DMS53 (cell line): Measurements from ENCODE around the gene CCL18.
"Not testable (repeated sequence)": the region's sequence is repeated elsewhere in the genome, so short reads cannot be mapped to it uniquely, and the experiment has no call there.

Experiments used
- DNase-seq: peaks from one replicate; lab custom pipeline; 2025; lab: John Stamatoyannopoulos, UW

CCL18 gene

GRCh38 chr17:36104246-36104645 lies 40.2 kb downstream of the CCL18 start:
- not testable (repeated sequence) for DNase-seq

GRCh38 chr17:36104701-36105181 lies 40.7 kb downstream of the CCL18 start:
- DNase-seq: no peak

GRCh38 chr17:36105781-36106492 lies 41.9 kb downstream of the CCL18 start:
- no peak for DNase-seq

- no peak for DNase-seq
Measured at GRCh38 chr17:36106493-36106835, 42.4 kb downstream of the CCL18 start.

GRCh38 chr17:36107660-36108059 lies 43.6 kb downstream of the CCL18 start:
- no peak for DNase-seq

GRCh38 chr17:36108265-36108664 lies 44.2 kb downstream of the CCL18 start:
- DNase-seq: not testable (repeated sequence)

GRCh38 chr17:36111068-36111490 lies 47.0 kb downstream of the CCL18 start:
- DNase-seq: no peak

- DNase-seq: no peak
Measured at GRCh38 chr17:36112572-36112971, 48.5 kb downstream of the CCL18 start.

GRCh38 chr17:36113131-36113530 lies 49.1 kb downstream of the CCL18 start:
- DNase-seq: not testable (repeated sequence)

GRCh38 chr17:36114971-36115648 lies 51.0 kb downstream of the CCL18 start:
- DNase-seq: not testable (repeated sequence)

- not testable (repeated sequence) for DNase-seq
Measured at GRCh38 chr17:36115649-36115977, 51.5 kb downstream of the CCL18 start.

GRCh38 chr17:36117505-36118382 lies 53.7 kb downstream of the CCL18 start:
- no peak for DNase-seq

GRCh38 chr17:36118477-36119353 lies 54.6 kb downstream of the CCL18 start:
- DNase-seq: peak; percentile 8

GRCh38 chr17:36120221-36120620 lies 56.1 kb downstream of the CCL18 start:
- DNase-seq: no peak

- DNase-seq: not testable (repeated sequence)
Measured at GRCh38 chr17:36121099-36121498, 57.0 kb downstream of the CCL18 start.
